ENCODE measurements around the gene STARD5. TPM values are rescaled to one million over a fixed set of nuclear protein-coding genes. Genes with fewer than 3 reads are reported as not detected.

Gene STARD5
- total and polyA plus RNA-seq, 4 donors, result 1.1 to 47.0 (median 35.7) TPM

- no peak for TF ChIP-seq RAD21 (IDR thresholded peaks at IDR 0.05)
- no peak for TF ChIP-seq MAX (IDR thresholded peaks at IDR 0.05)
- no peak for TF ChIP-seq NR2F2 (IDR thresholded peaks at IDR 0.05)
- no peak for TF ChIP-seq REST (IDR thresholded peaks at IDR 0.05)
- no peak for TF ChIP-seq RXRA (IDR thresholded peaks at IDR 0.05)
- TF ChIP-seq HNF4G (IDR thresholded peaks at IDR 0.05), result no peak
- TF ChIP-seq SP1 (IDR thresholded peaks at IDR 0.05), result no peak
- TF ChIP-seq ATF3 (IDR thresholded peaks at IDR 0.05), result no peak
- no peak for TF ChIP-seq FOXA2 (IDR thresholded peaks at IDR 0.05)
- TF ChIP-seq TAF1 (conservative IDR thresholded peaks at IDR 0.05), result no peak
- no peak for TF ChIP-seq YY1 (IDR thresholded peaks at IDR 0.05)
- no peak for TF ChIP-seq FOXA1 (IDR thresholded peaks at IDR 0.05)
- Histone ChIP-seq H3K36me3 (ENCODE audit: control insufficient read depth in 4 of 4, insufficient read depth in 3 of 4, low read depth in 1 of 4, low read length in 3 of 4) (peaks cover 0 to 11% (median 10%) of the 10 kb centered on the region in 4 donors), H3K9me3 (ENCODE audit: control insufficient read depth in 4 of 4, low read length in 3 of 4) (no peaks in the 10 kb centered on the region), H3K4me3 (ENCODE audit: low read depth in 1 of 3, low read length in 3 of 3) (no peak overlapping the region), H3K27me3 (ENCODE audit: control insufficient read depth in 4 of 4, insufficient read depth in 4 of 4, low read length in 3 of 4) (no peaks in the 10 kb centered on the region), H3K4me1 (ENCODE audit: control insufficient read depth in 4 of 4, insufficient read depth in 4 of 4, low read length in 3 of 4) (no peaks in the 10 kb centered on the region), H3K9ac (ENCODE audit: low read depth in 1 of 2, low read length in 2 of 2) (no peak overlapping the region), H3K27ac (ENCODE audit: low read depth in 1 of 2, low read length in 2 of 2) (no peak overlapping the region)
- WGBS, result 96% methylated on average over 11 of the region's 11 CpGs
- no peak for DNase-seq (ENCODE audit: low spot score)
These were observed 38.8 kb upstream of the STARD5 start for GRCh38 chr15:81362790-81363189.

GRCh38 chr15:81361891-81362290 lies 38.0 kb upstream of the STARD5 start:
- H3K27me3 ChIP-seq (ENCODE audit: control insufficient read depth in 4 of 4, insufficient read depth in 4 of 4, low read length in 3 of 4), result no peaks in the 10 kb centered on the region
- no peak overlapping the region for H3K27ac ChIP-seq (ENCODE audit: low read depth in 1 of 2, low read length in 2 of 2)
- DNase-seq (ENCODE audit: low spot score), result no peak
- 95% methylated on average over 7 of the region's 7 CpGs for WGBS
- H3K4me1 ChIP-seq (ENCODE audit: control insufficient read depth in 4 of 4, insufficient read depth in 4 of 4, low read length in 3 of 4), result no peaks in the 10 kb centered on the region
- TF ChIP-seq ZBTB33 (IDR thresholded peaks at IDR 0.05) (no peak), HNF4A (conservative IDR thresholded peaks at IDR 0.05) (no peak), TAF1 (conservative IDR thresholded peaks at IDR 0.05) (no peak), SP1 (IDR thresholded peaks at IDR 0.05) (no peak), YY1 (IDR thresholded peaks at IDR 0.05) (no peak), CTCF (IDR thresholded peaks at IDR 0.05; ENCODE audit: low read depth, low read length, missing input control) (no peak)
- no peak overlapping the region for H3K9ac ChIP-seq (ENCODE audit: low read depth in 1 of 2, low read length in 2 of 2)
- H3K9me3 ChIP-seq (ENCODE audit: control insufficient read depth in 4 of 4, low read length in 3 of 4), result no peaks in the 10 kb centered on the region
- H3K4me3 ChIP-seq (ENCODE audit: low read depth in 1 of 3, low read length in 3 of 3), result no peak overlapping the region
- peaks cover 0 to 10% (median 7%) of the 10 kb centered on the region in 4 donors for H3K36me3 ChIP-seq (ENCODE audit: control insufficient read depth in 4 of 4, insufficient read depth in 3 of 4, low read depth in 1 of 4, low read length in 3 of 4)
